Gastrocnemius medialis (tissue), 4 donors: Measurements from ENCODE around the gene METAP1.

Experiments used
- CTCF ChIP-seq, 5 experiments: fragments of 450-650 bp in 3 of 5; fragments of 200-600 bp in 2 of 5; sonication (generic) in 2 of 5; IDR thresholded peaks in 4 of 5; conservative IDR thresholded peaks in 1 of 5; 1 replicate in 4 of 5; 2 replicates in 1 of 5; pipeline ENCODE4 v1.5.1; 2016 to 2019; ENCODE audit warnings: antibody characterized with exemption in 5 of 5, mild to moderate bottlenecking in 3 of 5, moderate library complexity in 3 of 5
- POLR2A ChIP-seq, 2 donors: fragments of 450-650 bp; IDR thresholded peaks; one replicate each; pipeline ENCODE4 v1.6.1; 2017; ENCODE audit warnings: antibody characterized with exemption in 2 of 2, mild to moderate bottlenecking in 2 of 2, moderate library complexity in 2 of 2

GRCh38 chr4:98955229-98955628 lies 40.3 kb upstream of the METAP1 start:
- TF ChIP-seq POLR2A (IDR thresholded peaks at IDR 0.05) (no peak), CTCF (IDR thresholded peaks at IDR 0.05 in 4 of 5, conservative IDR thresholded peaks at IDR 0.05 in 1 of 5) (no peak)
